HG02759 (cell line): Measurements from ENCODE around the gene POU2AF2.
"Not testable (repeated sequence)": the region's sequence is repeated elsewhere in the genome, so short reads cannot be mapped to it uniquely, and the experiment has no call there.

Experiments used
- ATAC-seq: cut with Tn5 transposase; IDR thresholded peaks from one replicate; pipeline ENCODE4 v1.9.1; 2021; ENCODE audit warnings: mild to moderate bottlenecking, moderate library complexity; ENCODE audit not compliant: unreplicated experiment

POU2AF2 gene, protein sequence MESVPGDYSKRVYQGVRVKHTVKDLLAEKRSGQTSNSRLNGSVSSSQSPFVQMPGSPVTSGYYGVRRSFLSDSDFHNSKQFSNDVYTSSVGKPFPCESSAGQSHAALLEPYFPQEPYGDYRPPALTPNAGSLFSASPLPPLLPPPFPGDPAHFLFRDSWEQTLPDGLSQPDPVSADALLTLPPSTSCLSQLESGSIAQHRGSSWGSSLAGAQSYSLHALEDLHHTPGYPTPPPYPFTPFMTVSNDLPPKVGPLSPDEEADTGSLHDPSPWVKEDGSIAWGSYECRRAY

DNA sequence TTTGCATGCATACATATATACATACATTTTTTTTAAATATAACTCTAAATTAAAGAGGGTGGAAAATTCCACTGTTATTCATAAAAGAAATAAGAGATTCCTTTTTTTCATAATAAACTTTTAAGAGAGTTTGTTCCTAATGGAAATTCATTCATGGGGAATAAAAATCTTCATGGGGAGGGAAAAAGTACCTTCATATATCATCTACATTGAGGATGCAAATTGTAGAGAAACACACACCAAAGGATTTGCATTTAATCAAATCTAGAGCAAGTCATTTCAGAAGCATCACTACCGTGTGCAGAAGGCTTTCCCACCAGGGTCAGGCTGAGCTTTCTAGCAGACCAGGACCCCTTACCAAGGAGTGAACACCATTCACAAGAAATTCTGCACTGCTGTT lies at the start of gene POU2AF2:
POU2AF2 (plus strand) TSS at position 301 of the 400 bp plus-strand sequence. CDS start 129 bp downstream, outside the sequence.
- ATAC-seq = no peak

DNA sequence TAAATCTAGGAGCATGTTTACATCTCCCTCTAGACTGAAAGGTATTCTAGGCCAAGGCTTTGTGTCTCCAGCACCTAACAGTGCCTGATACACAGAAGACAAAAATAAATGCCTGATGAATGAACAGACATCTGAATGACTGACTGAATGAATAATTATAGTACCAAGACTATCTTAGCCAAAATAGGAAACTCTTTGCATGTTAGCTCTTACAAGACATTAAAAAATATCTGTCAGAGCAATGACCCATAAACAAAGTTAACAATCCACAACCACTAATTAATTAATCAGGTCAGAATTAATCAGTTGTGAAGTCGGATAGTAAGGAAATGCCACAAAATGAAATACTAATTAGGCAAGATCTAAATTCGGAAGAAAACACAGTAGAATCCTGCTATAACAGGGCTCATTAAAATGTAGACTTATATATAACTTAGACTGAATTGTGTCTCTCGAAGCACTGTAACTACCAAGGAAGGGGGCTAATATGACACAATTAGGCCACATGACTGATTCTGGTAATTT lies 45.5 kb upstream of the POU2AF2 start:
- no peak for ATAC-seq

DNA sequence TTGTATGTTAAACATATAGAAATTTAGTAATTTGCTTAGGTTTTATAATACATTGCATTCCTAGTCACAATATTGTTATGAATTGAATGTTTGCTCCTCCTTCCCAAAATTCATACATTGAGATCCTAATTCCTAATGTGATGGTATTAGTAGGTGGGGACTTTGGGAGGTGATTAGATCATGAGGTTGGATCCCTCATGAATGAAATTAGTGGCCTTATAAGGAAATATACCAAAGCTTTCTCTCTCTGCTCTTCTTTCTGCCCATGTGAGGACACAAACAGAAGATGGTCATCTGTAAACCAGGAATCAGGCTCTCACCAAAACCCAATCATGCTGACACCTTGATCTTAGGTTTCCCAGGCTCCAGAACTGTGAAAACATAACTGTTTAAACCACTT lies 41.3 kb upstream of the POU2AF2 start:
- ATAC-seq = no peak

DNA sequence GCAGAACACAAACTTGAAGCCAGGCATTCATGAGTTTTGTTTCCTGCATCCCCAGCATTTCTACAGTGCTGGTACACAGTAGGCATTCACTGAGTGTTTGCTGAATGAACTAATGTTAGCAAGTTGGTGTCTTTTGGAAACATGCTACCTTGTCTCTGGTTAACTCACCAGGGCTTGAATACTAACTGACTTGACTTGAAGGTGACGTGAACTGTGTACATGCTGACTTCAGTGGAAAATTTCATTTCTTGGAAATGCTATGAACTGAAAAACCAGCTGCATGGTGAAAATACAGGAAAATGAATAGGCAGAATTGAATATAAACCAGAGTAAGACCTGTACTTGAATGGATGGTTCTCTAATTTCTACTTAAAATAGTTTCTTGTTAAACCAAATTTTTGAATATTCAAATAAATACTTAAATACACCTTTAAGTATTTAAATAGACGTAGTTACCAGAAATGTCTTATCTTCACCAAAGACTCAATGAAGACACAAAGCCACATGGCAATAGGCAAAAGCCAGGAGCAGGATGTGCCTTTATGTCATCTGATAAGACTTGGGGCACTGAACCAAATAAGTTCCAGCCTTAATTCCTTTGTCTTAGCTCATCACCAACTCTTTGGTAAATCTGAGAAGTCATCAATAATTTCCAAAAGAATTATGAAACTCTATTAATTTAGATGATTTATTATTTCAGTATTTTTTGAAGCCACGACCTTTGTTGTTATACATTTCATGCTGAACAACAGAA lies 39.7 kb upstream of the POU2AF2 start:
- no peak for ATAC-seq

DNA sequence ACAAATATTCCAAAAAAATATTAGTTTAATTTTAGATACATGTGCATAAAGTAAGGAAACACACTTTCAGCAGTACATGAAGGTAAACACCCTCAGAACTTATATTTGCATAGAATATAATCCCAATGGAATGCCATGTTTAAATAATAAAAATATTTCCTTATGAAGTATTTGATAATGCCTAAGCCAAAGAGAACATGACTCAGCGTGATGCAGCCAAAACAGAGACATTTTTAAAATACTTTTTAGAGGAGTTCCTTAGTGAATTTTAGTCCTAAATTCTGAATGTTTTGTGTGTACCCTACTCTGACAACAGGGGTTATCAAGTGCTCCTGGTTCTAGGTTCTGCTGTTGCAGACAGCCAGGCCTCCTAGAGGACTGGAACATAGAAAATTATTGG lies 39.1 kb upstream of the POU2AF2 start:
- ATAC-seq = no peak

DNA sequence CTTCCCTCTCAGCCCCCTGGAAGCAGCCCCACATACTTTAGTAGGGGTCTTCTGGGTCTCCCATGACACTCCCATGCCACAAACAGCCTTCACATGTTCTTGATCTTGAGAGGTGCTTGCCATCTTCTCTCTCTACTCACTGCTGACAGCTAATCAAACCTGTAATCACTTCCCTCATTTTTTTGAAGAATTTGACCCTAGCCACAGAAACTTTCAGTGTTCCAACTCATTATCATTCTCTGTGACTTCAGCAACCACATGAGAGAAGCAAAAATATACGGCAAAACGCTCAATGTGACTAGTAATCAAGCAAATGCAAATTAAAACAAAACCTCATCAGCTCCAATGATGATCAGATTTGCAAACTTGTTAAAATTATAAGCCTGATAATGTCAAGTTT lies 38.3 kb upstream of the POU2AF2 start:
- no peak for ATAC-seq

DNA sequence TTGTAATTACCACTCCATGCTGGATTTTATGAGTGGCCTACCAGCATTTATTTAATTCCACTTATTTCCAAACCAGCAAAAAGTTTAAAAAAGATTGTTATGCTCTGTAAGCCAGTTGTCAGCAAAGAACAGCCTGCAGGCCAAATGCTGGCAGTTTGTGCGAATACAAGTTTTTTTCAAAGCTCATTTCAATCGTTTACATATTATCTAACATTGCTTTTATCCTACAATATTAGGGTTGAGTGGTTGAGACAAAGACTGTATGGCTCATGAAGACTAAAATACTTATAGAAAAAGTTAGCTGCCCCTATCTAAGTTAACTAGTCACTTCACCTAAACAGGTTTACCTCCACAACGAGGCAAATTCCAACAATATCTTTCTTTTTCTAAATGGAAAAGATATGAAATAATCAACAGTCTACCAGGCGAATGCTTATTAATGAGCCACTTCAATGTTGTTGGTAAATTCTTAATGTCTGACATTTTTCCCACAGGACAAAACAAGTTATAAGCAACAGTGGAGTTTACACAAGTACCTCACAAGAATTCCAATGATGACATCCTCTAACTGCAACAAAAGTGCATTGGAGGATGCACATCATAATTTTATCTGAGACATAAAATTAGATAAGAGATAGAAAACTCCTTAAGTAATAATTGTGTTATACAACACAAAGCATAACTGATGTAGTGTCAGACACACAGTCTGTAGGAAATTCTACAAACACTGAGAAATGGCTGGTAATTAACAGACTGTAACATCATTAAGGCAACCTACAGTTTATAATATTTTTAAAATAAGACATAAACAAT lies 35.8 kb upstream of the POU2AF2 start:
- ATAC-seq = no peak

DNA sequence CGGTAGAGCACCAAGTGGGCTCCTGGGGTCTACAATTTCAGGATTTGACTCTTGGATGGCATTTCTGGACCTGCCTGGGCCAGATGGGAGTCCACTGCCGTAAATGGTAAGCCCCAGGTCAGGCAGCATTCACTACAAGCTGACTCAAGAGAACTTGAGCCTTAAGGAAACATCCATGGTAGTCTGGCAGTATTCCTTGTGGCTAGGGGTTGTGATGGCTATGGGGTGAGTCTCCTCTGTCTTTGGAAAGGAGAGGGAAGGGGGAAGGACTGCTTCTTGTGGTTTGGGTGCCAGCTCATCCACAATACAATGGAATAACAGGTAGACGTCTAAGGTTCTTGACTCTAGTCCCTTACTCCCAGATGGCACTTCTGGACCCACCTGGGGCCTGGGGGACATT lies 32.3 kb upstream of the POU2AF2 start:
- no peak for ATAC-seq

DNA sequence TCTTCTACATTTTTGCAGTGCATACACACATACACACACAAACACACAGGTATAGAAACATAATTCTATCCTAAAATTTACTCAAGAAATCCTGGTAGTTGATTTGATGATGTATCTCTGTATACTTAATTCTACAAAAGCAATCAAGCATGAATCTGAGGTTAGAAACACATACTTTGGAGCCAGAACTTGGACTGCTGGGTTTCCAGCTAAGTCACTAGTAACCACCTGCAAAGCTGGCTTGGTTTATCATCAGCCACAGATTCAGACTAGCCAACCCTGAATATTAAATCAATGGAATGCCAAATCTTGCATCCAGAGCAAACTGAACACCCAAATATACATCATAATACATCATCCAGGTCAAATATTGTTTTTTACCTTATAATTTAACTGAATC lies 24.8 kb upstream of the POU2AF2 start:
- no peak for ATAC-seq

DNA sequence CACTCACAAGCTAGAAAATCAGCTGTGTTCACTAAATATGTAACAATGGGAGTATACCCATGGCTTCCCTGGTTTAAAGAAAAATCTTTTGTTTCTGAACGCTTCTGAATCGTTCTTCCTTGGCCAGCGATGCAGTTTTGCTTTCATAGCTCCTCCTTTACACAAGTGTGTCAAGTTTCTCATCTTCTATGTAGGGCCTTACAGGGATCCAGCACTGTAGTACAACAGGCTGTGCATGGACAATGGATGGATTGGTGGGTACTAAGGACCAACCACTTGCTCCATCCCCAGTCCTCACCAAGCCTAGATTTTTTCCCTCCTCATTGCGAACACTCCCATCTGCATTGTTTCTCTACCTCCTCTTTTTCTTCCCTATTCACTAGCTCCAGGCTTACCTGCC lies 24.3 kb upstream of the POU2AF2 start:
- no peak for ATAC-seq

DNA sequence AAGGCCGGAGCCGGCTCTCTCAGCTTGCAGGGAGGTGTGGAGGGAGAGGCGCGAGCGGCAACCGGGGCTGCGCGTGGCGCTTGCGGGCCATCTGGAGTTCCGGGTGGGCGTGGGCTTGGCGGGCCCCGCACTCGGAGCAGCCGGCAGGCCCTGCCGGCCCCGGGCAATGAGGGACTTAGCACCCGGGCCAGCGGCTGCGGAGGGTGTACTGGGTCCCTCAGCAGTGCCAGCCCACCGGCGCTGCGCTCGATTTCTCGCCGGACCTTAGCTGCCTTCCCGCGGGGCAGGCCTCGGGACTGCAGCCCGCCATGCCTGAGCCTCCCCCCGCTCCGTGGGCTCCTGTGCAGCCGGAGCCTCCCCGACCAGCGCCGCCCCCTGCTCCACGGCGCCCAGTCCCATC lies 23.6 kb upstream of the POU2AF2 start:
- ATAC-seq = not testable (repeated sequence)

DNA sequence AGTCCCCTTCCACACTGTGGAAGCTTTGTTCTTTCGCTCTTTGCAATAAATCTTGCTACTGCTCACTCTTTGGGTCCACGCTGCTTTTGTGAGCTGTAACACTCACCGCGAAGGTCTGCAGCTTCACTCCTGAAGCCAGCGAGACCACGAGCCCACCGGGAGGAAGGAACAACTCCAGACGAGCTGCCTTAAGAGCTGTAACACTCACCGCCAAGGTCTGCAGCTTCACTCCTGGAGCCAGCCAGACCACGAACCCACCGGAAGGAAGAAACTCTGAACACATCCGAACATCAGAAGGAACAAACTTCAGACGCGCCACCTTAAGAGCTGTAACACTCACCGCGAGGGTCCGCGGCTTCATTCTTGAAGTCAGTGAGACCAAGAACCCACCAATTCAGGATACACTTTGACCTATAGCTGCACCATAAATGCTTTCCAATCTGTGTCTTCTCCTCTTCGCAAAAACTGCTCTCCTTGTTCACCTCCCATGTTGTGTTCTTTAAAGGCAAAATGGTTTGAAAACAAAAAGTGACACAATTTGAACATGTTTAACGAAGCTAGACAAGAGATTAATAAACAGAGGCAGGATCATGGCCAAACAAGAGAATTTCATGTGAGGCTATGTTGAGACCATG lies 22.6 kb upstream of the POU2AF2 start:
- ATAC-seq = not testable (repeated sequence)

DNA sequence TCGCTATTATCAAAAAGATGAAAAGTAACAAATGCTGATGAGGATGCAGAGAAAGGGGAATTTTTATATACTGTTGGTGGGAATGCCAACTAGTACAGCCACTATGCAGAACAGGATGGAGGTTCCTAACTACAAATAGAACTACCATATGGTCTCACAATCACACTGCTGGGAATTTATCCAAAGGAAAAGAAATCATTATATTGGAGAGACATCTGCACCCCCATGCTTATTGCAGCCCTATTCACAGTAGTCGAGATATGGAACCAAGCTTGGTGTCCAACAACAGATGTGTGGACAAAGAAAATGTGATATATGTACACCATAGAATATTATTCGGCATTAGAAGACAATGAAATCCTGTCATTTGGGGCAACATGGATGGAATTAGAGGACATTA lies 19.6 kb upstream of the POU2AF2 start:
- ATAC-seq = no peak

DNA sequence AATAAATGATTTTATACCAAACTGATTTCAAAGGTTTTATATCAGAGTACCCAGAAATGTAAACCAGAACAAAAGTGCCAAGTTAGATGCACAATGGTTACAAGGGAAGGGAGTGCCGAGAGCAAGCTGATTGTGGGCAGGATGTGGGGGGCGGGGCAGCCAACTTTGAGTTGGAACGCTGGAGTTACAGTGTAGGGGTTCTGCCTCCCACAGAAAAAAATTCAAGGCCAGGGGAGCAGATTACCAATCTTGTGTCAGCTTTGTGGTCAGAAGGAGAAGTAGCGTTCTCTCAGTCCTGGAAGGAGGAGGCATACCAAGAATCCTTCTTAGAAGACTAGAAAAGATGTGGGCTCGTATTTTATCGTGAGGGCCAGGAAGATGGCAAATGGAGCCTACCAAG lies 15.9 kb upstream of the POU2AF2 start:
- no peak for ATAC-seq

DNA sequence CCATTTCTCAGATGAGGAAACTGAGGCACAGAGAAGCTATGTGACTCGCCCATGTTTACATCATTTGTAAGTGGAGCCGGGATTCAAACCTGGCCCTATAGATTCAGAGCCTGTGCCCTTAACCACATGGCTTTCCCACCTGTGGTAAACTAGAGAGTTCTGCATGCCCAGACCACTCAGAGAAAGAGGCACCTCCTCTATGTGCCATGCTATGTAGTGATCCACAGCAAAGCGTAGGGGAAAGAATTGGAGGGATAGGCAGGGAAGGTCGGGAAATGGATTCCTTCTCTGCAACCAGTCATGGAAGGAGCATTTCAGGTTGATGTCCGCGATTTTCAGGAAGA lies 15.4 kb upstream of the POU2AF2 start:
- ATAC-seq = peak; percentile 33

DNA sequence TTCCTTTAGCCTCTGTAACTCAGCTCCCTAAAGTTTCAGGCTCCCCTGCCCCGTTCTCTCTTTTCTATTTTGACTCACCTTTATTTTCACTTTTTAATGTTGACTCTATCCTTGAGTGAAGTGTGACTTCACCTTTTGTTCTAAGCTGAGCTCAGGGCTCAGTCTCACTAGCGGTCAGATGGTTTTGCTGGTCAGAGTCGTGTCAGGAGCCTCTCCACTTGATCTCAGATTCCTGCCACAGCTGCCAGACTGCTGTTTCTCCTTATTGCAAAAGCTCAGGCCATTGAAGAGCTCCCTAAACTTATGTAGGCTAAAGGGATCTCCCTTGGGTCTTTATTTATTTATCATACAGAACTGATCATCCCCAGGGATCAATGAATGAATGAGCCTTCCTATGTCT lies 13.7 kb upstream of the POU2AF2 start:
- ATAC-seq = no peak

DNA sequence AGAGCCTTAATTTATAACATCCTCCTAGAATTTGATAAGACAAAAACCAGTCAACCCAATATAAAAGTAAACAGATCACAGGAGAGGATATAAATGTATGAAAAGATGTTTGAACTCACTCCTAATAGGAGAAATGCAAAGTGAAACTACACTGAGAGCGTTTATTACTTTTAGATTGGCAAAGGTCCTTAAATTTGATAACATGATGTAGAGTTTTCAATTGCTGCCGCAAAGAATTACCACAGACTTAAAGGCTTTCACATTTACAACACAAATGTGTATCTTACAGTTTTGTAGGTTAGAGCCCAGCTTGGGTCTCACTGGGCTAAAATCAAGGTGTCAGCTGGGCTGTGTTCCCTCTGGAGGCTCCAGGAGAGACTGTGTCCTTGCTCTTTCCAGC lies 9.1 kb upstream of the POU2AF2 start:
- ATAC-seq = no peak

DNA sequence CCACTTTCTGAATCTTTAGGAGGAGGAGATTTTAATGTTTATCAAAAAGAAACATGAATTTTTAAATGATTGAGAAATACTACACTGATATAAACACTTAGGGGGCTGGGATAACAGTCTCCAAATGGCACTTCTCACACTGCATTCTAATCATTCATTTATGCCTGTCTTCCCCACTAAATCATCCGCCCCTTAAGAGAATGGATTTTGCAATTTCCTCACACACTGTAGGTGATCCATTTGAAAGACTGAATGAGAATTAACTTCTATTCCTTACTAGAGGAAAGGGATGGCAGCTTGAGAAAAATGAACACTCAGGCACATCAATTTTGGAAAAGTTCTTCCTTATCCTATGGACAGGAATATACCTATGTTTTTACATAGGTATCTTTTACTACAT lies 7.6 kb upstream of the POU2AF2 start:
- no peak for ATAC-seq

DNA sequence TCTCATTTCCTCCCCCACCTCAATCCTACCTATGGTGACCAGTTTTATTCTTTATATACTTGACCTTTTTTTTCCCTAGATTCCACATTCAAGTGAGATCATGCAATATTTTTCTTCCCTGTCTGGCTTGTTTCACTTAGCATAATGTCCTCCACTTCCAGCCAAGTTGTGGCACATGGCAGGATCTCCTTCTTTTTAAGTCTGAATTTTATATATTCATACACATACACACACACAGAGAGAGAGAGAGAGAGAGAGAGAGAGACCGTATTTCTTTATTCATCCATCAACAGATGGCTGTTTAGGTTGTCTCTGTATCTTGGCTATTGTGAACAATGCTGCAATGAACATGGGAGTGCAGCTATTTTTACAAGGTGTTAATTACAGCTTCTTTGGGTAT lies 1.4 kb downstream of the POU2AF2 start:
- ATAC-seq = no peak

DNA sequence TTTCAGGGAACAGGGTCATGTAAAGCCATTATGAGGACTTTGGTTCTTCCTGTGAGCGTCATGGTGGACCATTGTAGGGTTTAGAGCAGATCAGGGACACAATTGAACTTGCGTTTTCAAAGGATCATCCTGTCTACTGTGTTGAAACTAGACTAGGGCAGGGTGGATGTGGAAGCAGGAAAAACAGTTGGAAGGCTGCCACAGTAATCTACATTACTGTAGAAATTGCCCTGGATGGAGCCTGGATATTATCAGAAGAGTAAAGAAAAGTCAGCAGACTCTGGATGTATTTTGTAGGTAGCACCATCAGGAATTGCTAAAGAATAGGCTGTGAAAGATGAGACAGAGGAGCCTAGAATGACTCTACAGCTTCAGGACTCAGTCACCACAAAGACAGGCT lies 5.4 kb downstream of the POU2AF2 start:
- no peak for ATAC-seq

DNA sequence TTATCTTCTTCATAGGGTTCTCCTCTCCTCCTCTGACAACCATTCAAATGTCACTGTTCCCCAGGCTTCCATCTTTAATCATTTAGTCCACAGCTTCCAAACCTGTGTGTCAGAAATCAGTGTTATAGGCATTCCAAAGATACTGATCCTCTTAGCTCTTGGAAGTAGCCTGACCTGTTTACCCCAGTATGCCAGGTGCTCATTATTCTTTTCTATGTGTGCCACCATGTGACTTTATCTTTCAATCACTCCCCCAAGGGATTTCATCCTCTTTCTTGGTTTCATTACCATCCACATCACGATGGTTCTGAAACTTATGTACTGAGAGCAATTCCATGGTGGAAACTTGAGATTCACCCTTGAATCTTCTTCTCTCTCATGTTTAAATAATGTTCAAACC lies 7.6 kb downstream of the POU2AF2 start:
- ATAC-seq = no peak
